ENCODE measurements around the gene BZW2. TPM values are rescaled to one million over a fixed set of nuclear protein-coding genes. Genes with fewer than 3 reads are reported as not detected.
A peak's percentile ranks its signal among the peaks of the same experiment; 100 is the strongest.

BZW2 gene
- total RNA-seq, 1 experiment from 2014 or later = 85.4 TPM

GRCh38 chr7:16697507-16698199 lies 51.7 kb downstream of the BZW2 start:
- ChIA-PET CTCF (interaction anchor here (0.6 to 2.0 kb wide), 9 partner anchors 11 to 910 kb away, joined by 3 to 9 read pairs (median 4); no protein-coding TSS in a partner anchor), POLR2A (interaction anchor here (0.6 to 0.9 kb wide), 2 partner anchors 42 to 43 kb away, joined by 5 read pairs; no protein-coding TSS in a partner anchor)
- no peaks in the 10 kb centered on the region for H3K9me3 Mint-ChIP-seq (ENCODE audit: unreplicated experiment)
- H3K4me3 Mint-ChIP-seq (ENCODE audit: unreplicated experiment) = no peak overlapping the region
- H3K27ac Mint-ChIP-seq (ENCODE audit: low read depth, unreplicated experiment) = peak overlapping the region; percentile 26
- intact Hi-C loops (cut with micrococcal nuclease) = no loop called here
- BruUV-seq (replicated peaks) = no TSS peak
- no peaks in the 10 kb centered on the region for H3K4me1 Mint-ChIP-seq (ENCODE audit: insufficient read depth, unreplicated experiment)
- DNase-seq (ENCODE audit: unreplicated experiment) = no peak
- no peaks in the 10 kb centered on the region for H3K27me3 Mint-ChIP-seq (ENCODE audit: insufficient read depth, unreplicated experiment)
- TF ChIP-seq CTCF (IDR thresholded peaks at IDR 0.05; ENCODE audit: unreplicated experiment) = no peak
- H3K36me3 Mint-ChIP-seq (ENCODE audit: insufficient read depth, unreplicated experiment) = peaks cover 94% of the 10 kb centered on the region

GRCh38 chr7:16698200-16698905 lies 52.4 kb downstream of the BZW2 start:
- peak overlapping the region; percentile 26 for H3K27ac Mint-ChIP-seq (ENCODE audit: low read depth, unreplicated experiment)
- no peaks in the 10 kb centered on the region for H3K27me3 Mint-ChIP-seq (ENCODE audit: insufficient read depth, unreplicated experiment)
- no peak overlapping the region for H3K4me3 Mint-ChIP-seq (ENCODE audit: unreplicated experiment)
- intact Hi-C loops (cut with micrococcal nuclease) = no loop called here
- TF ChIP-seq CTCF (IDR thresholded peaks at IDR 0.05; ENCODE audit: unreplicated experiment) = no peak
- no peaks in the 10 kb centered on the region for H3K9me3 Mint-ChIP-seq (ENCODE audit: unreplicated experiment)
- no peaks in the 10 kb centered on the region for H3K4me1 Mint-ChIP-seq (ENCODE audit: insufficient read depth, unreplicated experiment)
- CTCF ChIA-PET = interaction anchor here (0.6 to 2.0 kb wide), 6 partner anchors 14 to 910 kb away, joined by 3 to 9 read pairs (median 4); no protein-coding TSS in a partner anchor
- peaks cover 90% of the 10 kb centered on the region for H3K36me3 Mint-ChIP-seq (ENCODE audit: insufficient read depth, unreplicated experiment)
- POLR2A ChIA-PET = no interaction called here
- BruUV-seq (replicated peaks) = no TSS peak
- DNase-seq (ENCODE audit: unreplicated experiment) = no peak

GRCh38 chr7:16702441-16702840 lies 56.5 kb downstream of the BZW2 start:
- ChIA-PET POLR2A (no interaction called here), CTCF (interaction anchor here (0.6 to 2.5 kb wide), 3 partner anchors 8 to 99 kb away, joined by 3 to 13 read pairs (median 4); no protein-coding TSS in a partner anchor)
- H3K36me3 Mint-ChIP-seq (ENCODE audit: insufficient read depth, unreplicated experiment) = peaks cover 89% of the 10 kb centered on the region

More at GRCh38 chr7:16702441-16702840, 56.5 kb downstream of the BZW2 start:
- H3K4me1 Mint-ChIP-seq (ENCODE audit: insufficient read depth, unreplicated experiment) = no peaks in the 10 kb centered on the region
- BruUV-seq (replicated peaks) = no TSS peak
- TF ChIP-seq CTCF (IDR thresholded peaks at IDR 0.05; ENCODE audit: unreplicated experiment) = no peak
- no peaks in the 10 kb centered on the region for H3K27me3 Mint-ChIP-seq (ENCODE audit: insufficient read depth, unreplicated experiment)
- DNase-seq (ENCODE audit: unreplicated experiment) = no peak
- intact Hi-C loops (cut with micrococcal nuclease) = no loop called here
- H3K27ac Mint-ChIP-seq (ENCODE audit: low read depth, unreplicated experiment) = no peak overlapping the region
- no peak overlapping the region for H3K4me3 Mint-ChIP-seq (ENCODE audit: unreplicated experiment)
- no peaks in the 10 kb centered on the region for H3K9me3 Mint-ChIP-seq (ENCODE audit: unreplicated experiment)
